Vagina (tissue), 2 donors: ENCODE results near the gene MRPL28.

Experiments used
- CTCF ChIP-seq, 3 experiments: fragments of 450-650 bp in 2 of 3; fragments of 200-600 bp in 1 of 3; sonication (generic) in 1 of 3; IDR thresholded peaks; one replicate each; pipeline ENCODE4 v1.5.1; 2017 to 2019; ENCODE audit warnings: antibody characterized with exemption in 3 of 3, mild to moderate bottlenecking in 2 of 3, moderate library complexity in 2 of 3
- POLR2A ChIP-seq, 2 donors: fragments of 450-650 bp; IDR thresholded peaks; one replicate each; pipeline ENCODE4 v1.6.1; 2017; ENCODE audit warnings: antibody characterized with exemption in 2 of 2, mild to moderate bottlenecking in 2 of 2, moderate library complexity in 2 of 2
- POLR2AphosphoS5 ChIP-seq, 2 donors: sonication (generic); formaldehyde crosslinking; IDR thresholded peaks; one replicate each; pipeline ENCODE4 v1.9.0; 2017; ENCODE audit warnings: antibody characterized with exemption in 2 of 2, mild to moderate bottlenecking in 2 of 2, low read depth in 1 of 2; ENCODE audit not compliant: insufficient read depth in 1 of 2

- no peak for TF ChIP-seq CTCF (IDR thresholded peaks at IDR 0.05)
- TF ChIP-seq POLR2A (IDR thresholded peaks at IDR 0.05), result no peak
- TF ChIP-seq POLR2AphosphoS5 (IDR thresholded peaks at IDR 0.05; ENCODE audit: insufficient read depth in 1 of 2, low read depth in 1 of 2), result no peak
Measured at GRCh38 chr16:339680-340079, 30.7 kb downstream of the MRPL28 start.
